GM19025 (cell line): ENCODE results near the gene DHRS4L2.
A peak's percentile ranks its signal among the peaks of the same experiment; 100 is the strongest.
"Not testable (repeated sequence)": the region's sequence is repeated elsewhere in the genome, so short reads cannot be mapped to it uniquely, and the experiment has no call there.

ENCODE experiments used
- ATAC-seq: cut with Tn5 transposase; IDR thresholded peaks from one replicate; pipeline ENCODE4 v1.9.1; 2021; ENCODE audit warnings: mild to moderate bottlenecking, low read depth, moderate library complexity; ENCODE audit not compliant: unreplicated experiment

Gene DHRS4L2

DNA sequence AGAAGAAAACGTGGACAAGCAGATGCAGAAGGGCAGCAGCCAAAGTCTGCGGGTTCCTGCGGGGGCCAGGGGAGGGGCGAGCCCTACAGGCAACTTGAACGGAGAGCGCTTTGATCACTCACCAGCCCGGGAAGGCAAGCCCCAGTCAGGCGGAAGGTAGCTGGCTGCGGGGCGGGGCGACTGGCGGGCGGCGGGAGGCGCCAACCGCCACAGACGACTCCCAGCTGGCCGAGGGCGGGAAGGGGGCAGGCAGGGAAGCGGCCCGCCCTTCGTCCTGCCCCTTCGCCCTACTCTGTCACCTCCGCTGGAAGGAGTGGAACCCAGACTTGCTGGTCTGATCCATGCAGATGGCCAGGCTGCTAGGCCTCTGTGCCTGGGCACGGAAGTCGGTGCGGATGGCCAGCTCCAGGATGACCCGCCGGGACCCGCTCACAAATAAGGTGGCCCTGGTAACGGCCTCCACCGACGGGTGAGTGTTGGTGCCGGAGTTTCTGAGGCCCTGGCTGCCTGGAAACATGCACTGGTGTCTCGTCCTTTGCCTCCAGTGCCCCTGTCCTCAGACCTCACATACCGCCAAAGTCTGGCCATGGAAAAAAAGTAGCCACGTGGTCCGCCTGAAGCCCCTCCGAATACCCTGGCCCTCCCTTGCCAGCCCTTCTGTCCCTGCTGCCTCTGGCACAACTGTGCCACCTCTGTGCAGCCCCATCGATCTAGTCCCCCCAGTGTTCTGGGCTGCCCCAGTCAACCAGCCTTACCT lies at the start of gene DHRS4L2:
Gene DHRS4L2, plus strand, starts transcription at position 323 of the 757 bp plus-strand sequence. Its CDS starts 19 bp downstream, at position 342.
- ATAC-seq, result peak; percentile 95

- no peak for ATAC-seq
Measured at GRCh38 chr14:23939607-23940326, 49.0 kb upstream of the DHRS4L2 start.

GRCh38 chr14:23941230-23941629 lies 47.5 kb upstream of the DHRS4L2 start:
- ATAC-seq, result no peak

DNA sequence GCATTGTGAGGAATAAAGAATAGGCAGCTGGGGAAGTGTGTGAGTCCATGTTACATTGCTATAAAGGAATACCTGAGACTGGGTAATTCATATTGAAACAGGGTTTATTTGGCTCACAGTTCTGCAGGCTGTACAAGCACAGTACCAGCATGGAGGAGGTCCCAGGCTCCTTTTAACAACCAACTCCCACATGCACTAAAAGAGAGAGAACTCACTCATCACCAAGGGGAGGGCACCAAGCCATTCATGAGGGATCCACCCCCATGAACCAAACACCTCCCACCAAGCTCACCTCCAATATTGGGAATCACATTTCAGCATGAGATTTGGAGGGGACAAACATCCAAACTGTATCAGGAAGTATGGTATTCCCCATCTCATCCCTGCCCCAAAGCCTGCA lies 47.1 kb upstream of the DHRS4L2 start:
- no peak for ATAC-seq

GRCh38 chr14:23942587-23942986 lies 46.1 kb upstream of the DHRS4L2 start:
- no peak for ATAC-seq

GRCh38 chr14:23949069-23949468 lies 39.7 kb upstream of the DHRS4L2 start:
- not testable (repeated sequence) for ATAC-seq

DNA sequence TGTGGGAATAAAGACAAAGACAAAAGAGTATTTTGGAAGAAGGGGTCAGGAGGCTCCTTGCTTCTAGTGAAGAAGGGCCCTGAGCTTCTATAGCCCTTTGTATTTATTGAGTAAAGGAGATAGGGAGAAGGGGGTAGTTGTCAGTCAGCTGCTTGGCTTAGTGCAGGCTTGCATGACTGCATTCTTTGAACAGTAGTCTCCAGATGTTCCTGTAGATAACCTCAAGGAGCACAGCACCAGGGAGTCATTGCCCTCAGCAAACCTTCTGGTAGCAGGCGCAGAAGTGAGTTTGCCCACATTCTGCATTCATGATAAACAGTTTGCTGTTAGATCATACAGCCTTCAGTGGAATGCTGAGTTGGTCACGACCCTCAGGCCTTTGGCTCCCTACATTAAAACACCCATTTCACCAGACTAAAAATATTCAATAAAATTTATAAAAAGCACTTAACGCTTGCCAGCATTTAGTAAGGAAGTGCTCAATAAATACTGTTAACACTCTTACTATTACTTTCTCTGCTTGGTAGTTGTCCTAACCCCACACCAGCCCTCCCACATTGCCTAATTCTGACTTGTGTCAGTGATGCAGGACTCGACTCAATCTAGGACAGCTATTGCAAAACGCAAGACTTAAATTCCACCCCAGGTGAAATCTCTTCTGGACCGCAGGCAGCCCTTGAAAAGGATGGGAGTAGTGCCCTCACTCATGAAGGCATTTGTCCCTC lies 38.2 kb upstream of the DHRS4L2 start:
- ATAC-seq, result no peak

- ATAC-seq, result not testable (repeated sequence)
Measured at GRCh38 chr14:23951136-23951466, 37.6 kb upstream of the DHRS4L2 start.

DNA sequence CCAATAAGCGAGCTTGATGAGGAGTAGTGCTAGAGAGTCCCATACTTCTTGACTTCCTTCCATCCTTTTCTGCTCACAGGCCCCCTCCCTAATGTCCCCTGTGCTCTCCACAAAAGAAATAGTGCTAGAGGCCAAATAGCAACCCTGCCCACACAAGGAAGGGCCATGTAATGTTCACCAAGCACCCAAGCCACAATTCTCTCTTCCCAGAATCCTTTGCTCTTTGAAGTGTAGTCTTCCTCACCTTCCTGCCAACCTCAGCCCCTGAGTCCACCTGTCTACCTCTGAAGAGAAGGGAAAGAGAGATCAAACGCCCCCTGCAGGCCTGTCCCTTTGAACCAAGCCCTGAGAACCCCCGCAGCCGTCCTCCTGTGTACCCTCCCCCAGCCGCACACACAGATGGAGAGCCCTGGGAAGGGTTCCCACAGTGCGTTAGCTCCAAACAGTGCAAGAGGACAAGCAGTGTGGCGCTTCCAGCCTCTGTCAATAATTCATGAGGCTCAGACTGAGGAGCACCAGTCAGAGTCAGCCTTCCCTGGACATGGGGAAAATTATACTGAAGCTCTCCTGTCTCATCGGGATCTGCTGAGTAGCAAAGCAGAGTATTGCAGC lies 37.0 kb upstream of the DHRS4L2 start:
- ATAC-seq, result no peak

DNA sequence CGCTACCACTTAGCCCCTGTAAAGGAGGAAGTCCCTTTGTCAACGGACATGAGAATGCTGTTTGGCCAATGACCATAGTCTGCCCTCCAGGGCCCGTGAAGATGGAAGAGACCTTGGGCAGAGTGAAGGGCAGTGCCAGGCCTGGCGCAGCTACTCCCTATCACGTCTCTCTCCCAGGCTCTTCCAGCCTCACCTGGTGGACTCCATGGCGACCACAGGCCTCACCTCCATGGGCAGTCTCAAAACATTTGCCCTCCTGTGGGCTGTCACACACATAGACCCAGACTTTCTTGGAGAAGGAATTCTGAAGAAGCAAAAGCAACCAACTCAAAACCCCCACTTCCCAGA lies 35.6 kb upstream of the DHRS4L2 start:
- not testable (repeated sequence) for ATAC-seq

DNA sequence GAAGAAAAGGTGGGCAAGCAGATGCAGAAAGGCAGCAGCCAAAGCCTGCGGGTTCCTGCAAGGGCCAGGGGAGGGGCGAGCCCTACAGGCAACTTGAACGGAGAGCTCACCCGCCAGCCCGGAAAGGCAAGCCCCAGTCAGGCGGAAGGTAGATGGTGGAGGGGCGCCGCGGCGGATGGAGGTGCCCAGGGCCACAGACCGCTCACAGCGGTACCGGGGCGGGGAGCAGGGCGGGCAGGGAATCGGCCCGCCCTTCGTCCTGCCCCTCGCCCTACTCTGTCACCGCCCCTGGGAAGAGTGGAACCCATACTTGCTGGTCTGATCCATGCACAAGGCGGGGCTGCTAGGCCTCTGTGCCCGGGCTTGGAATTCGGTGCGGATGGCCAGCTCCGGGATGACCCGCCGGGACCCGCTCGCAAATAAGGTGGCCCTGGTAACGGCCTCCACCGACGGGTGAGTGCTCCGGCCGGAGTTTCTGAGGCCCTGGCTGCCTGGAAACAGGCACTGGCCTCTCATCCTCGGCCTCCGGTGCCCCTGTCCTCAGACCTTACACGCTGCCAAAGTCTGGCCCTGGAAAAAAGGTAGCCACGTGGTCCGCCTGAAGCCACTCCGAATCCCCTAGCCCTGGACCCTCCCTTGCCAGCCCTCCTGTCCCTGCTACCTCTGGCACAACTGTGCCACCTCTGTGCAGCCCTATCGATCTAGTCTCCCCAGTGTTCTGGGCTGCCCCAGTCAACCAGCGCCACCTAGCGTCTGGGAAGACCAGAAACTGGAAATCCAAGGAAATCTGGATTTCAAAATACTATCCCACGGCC lies 35.1 kb upstream of the DHRS4L2 start, which contains the start of gene DHRS4:
Gene DHRS4, plus strand, starts transcription at position 307 of the 815 bp plus-strand sequence. Its CDS starts 19 bp downstream, at position 326.
- peak; percentile 88 for ATAC-seq

- ATAC-seq, result not testable (repeated sequence)
Measured at GRCh38 chr14:23954279-23954614, 34.5 kb upstream of the DHRS4L2 start.

DNA sequence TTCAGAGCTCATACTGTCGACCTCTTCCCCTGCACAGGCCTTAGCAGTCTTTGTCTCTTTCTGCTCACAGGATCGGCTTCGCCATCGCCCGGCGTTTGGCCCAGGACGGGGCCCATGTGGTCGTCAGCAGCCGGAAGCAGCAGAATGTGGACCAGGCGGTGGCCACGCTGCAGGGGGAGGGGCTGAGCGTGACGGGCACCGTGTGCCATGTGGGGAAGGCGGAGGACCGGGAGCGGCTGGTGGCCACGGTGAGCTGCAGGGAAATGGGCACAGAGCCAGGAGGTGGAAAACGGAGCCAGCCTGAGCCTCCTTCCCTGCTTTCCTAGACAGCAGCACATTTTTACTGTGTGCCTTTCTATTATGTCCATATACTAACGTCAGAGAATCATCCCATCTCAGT lies 33.8 kb upstream of the DHRS4L2 start:
- ATAC-seq, result not testable (repeated sequence)

DNA sequence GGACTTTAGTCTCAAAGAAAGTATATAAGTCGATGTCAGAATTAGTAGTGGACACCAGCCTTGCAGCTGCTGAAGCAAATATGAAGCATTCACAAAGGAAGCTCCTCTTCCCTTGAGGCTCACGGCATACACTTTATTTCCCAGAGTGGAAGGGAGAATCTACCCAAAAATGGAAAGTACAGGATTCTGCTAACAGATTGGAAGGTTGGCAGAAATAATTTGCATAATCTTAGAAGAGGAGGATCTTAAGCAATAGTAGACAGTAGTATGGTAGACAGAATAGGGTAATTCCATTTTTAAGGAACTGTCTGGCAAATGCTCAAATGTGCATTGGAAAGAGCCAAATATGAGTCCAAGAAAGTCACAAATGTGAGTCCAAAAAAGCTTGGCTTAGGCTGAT lies 32.9 kb upstream of the DHRS4L2 start:
- not testable (repeated sequence) for ATAC-seq

DNA sequence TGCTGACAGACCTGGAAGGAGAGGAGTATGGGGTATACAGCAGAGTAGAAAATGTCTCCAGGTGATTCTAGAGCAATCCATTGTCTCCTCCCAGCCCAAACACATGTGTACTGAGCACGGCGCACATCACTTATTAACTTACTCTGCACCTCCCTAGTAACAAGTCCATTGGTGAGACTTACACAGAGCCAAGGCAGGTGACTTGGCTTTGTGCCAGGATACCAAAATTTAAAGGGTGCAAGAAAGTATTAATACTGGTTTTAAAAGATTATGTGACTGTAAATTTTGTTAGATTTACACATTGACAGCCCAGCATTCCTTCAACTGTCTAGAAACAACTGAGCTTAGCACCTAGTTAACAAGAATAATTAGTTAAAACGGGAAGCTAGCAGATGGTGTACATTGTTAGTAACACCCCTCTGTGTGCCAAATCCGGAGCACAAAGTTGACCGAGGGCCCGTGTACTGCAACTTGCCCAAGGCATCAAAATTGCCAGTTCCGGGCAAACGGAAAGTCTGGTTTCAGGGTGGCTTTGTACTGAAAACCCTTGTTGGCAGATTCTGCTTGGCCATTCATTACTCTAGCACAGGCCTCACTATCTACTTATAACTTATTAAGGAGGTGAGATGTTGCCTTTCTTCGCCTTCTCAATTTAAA lies 30.7 kb upstream of the DHRS4L2 start:
- not testable (repeated sequence) for ATAC-seq

- not testable (repeated sequence) for ATAC-seq
Measured at GRCh38 chr14:23960899-23961298, 27.8 kb upstream of the DHRS4L2 start.

- not testable (repeated sequence) for ATAC-seq
Measured at GRCh38 chr14:23961704-23962103, 27.0 kb upstream of the DHRS4L2 start.

DNA sequence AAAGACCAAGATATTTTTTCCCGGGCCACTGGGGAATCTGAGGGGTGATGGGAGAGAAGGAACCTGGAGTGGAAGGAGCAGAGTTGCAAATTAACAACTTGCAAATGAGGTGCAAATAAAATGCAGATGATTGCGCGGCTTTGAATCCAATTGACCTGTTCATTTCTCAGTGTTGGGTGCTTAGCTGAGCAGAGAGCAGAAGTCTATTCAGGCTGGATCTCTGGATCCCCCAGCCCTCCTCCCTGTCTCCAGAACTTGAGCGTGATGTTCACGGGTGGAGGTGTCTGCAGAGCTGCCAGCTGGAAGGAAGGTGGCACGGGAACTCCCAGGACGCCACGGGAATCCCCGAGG lies 19.6 kb upstream of the DHRS4L2 start:
- ATAC-seq, result not testable (repeated sequence)

DNA sequence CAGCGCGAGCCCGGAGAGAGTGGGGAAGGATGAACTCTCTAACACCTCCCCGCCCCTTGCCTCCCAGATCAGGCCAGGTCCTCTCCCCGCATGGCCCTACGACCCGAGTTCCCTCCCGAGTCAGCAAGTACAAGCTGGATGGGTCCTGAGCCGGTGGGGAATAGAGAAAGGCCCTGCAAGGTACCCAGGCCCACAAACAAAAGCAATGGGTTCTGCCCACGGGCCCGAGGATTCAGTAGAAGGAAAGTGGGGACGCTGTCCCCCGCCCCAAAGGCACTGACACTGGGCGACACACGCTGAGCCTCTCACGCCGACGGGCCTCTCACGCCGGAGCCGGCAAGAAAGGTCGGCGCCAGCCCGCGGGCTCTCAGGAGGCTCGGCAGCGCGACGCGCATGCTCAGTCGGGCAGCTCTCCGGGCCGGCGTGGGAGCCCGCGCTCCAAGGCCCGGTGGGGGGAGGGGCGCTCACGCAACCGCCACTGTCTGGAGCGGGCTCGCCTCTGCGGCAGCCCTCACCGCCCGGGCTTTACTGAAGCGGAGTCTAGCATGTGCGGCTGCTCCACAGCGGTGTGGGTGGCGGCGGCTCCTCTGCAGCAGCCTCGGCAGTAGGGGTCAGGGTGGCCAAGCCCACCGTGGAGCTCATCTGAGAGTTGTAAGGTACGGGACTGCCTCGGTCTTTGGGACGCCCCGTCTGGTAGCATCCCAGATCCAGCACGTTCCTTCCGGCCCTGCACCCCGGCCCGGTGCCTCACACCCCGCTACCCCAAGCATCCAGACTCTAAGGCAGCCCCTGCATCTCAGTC lies 19.0 kb upstream of the DHRS4L2 start:
- peak; percentile 71 for ATAC-seq
